Suppressor macrophage treated with lipopolysaccharide for 4 hours (primary cell): Measurements from ENCODE around the gene ZBTB2.

ENCODE experiments used
- DNase-seq: peaks from one replicate; pipeline ENCODE4 v3.0.0-alpha.2; 2020

ZBTB2 gene

DNA sequence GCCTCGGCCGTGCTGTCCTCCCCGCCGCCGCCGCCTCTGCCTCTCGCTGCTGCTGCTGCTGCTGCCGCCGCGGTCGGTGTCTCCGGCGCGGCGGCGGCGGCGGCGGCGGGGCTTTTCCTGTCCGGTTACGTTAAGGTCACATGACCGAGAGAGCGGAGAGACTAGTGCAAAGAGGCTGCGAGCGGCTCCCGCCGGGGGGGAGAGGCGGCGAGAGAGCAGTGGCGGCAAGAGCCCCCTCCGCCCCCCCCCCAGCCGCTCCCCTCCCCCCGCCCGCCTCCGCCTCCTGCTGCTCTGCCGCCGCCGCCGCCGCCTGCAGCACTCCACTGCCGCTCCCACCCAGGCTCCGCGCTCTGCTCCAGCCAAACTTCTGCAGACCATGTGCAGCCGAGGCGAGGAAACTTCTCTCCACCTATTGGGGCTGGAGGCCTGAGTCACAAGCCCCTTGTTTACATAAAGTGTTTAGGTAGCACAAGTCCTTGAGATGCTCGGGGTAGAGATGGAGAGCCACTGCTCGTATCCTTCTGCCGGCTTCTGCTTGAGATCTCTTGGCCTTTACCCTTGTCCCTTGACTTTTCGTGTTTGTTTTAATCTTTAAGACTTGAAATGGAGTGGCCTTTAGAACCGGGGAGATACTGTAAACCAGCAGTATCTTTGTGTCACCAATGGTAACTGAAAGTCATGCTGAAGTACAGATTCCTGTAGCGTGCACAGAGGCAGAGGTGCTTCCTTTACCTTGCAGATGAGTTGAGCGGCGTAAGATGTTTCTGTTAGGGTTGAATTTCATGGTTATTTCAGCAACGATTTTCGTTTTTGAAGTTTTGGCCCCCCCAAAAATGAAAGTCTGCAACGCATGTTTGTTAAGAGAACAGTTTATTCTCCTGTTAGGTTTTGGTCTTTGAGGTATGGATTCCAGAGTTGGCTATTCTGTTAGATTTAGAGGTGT is at the start of gene ZBTB2:
Gene ZBTB2, minus strand, starts transcription at position 89 of the 943 bp plus-strand sequence. CDS start 17,922 bp downstream, outside the sequence.
- DNase-seq = peak; percentile 58

- DNase-seq = peak; percentile 50
These were observed 49.6 kb upstream of the ZBTB2 start for GRCh38 chr6:151440930-151441329.

GRCh38 chr6:151440498-151440897 is 49.1 kb upstream of the ZBTB2 start:
- peak; percentile 23 for DNase-seq

GRCh38 chr6:151437401-151437800 is 46.0 kb upstream of the ZBTB2 start:
- DNase-seq = no peak

DNA sequence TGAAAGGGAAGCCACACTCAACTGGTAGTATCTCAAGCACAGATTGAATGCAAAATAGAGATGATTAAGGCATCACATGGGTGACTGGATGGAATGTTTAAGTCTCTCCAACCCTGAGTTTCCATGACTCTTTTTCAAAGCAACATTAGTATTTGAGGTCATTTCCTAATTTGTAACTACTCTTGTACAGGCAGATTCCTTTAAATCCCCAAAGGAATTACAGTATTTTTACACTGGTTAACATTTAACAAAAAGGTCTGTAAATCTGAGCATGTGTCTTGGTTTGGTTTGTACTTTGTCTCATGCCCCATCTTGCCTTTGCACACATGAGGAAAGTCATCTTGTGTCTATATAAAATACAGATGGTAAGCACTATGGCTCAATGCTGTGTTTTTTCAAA is 45.4 kb upstream of the ZBTB2 start:
- DNase-seq = no peak

DNA sequence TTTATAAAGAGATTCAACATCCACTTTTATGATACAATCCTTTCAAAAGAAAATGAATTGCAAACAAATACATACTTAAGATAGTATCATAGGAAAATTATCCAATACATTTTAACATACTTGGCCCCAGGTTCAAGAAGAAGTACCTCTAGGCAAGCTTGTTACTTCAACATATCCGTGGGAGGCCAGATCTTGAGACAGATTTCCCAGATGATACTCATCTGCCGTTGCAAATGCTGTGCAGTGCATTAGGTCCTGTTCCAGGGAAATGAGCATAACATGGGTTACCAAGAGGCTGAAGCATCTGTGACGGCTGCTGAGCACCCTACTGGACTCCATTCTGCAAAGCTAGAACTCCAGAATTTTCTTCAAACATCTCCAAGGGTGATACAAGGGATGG is 44.9 kb upstream of the ZBTB2 start:
- no peak for DNase-seq

DNA sequence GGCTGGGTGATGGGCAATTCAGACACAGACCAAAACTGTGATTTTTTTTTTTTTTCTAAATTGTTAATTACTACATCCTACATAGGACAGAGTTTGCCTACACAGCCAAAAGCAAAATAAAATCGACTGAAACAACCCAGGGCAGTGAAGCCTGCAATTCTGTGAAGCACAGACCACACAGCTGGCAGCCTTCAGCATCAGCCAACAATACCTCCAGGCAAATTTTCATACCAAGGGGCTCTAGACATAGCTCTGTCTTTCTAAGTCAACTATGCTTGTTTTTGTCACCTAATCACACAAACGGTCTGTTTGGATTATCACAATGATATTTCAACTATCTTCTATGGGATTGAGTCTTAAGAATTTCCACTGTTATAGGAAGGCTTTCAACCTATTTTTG is 43.0 kb upstream of the ZBTB2 start:
- DNase-seq = no peak

DNA sequence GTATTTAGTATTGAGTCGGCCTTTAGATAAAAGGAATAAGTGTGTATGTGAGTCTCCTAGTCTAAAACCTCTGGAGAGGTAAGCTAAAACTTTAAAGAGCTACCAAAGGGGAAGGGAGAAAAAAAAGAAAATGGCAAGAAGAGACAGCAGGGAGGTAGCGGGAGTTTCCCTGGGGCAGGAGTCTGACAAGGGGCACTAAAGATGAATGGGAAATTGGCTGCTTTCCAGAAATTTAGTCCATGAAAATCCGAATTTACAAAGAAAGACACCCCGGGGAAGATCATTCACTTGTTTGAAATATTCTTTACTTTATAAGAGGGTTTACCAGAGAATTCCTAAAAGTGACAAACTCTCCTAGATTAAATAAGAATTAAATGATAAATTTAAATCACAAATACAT is 41.3 kb upstream of the ZBTB2 start:
- DNase-seq = no peak

DNA sequence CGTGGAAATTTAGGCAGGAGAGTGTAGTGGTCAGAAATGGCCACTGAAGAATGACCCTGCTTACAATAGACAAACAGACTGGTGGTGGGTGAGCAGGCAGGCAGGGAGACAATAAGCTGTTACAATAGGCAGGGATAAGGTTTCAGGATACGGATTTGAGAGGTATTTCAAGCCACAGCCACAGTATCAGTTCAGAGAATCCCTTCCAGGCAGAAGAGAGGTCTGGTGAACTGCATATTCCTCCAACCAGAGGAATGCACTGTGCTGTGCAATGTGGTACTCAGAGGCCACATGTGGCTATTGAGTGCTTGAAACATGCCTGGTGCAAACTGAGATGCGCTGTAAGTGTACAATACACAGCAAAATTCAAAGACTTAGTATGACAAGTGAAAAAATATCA is 40.0 kb upstream of the ZBTB2 start:
- no peak for DNase-seq

DNA sequence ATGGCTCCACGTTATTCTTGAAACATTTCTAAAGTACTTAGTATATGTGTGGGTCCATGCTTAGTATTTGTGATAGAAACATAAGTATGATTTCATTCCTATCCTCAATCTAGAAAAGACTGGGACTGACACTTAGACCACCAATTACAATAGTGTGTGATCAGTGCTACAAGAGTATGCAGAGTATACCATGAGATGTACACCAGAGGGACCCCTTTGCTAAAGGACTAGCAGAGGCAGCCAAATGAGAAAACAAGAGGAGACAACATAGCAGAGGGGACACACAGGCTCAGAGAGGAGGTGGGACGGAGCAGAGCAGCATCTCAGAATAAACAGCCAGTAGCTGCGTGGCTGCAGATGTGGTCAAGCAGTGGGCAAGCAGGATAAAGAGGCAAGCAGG is 39.5 kb upstream of the ZBTB2 start:
- DNase-seq = no peak

GRCh38 chr6:151428093-151428735 is 36.9 kb upstream of the ZBTB2 start:
- no peak for DNase-seq

DNA sequence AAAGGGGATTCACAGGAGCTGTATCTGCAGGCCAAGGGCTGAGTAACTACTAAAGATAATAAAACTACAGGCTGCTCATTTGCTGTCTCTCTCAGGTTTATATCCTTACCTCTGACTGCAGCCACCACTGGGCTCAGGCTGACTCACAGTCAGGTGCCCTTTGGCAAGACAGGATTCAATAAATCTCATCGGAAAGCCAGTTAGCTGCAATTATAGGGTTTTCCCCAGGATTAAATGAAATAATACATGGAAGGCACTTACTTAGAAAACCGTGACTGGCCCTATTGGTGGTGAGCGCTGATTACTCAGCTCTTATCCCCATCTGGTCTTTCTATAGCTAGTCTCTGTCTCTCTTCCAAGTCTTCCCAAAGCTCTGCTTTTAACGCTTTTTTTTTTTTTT is 34.2 kb upstream of the ZBTB2 start:
- DNase-seq = no peak

GRCh38 chr6:151422981-151423380 is 31.6 kb upstream of the ZBTB2 start:
- DNase-seq = no peak

DNA sequence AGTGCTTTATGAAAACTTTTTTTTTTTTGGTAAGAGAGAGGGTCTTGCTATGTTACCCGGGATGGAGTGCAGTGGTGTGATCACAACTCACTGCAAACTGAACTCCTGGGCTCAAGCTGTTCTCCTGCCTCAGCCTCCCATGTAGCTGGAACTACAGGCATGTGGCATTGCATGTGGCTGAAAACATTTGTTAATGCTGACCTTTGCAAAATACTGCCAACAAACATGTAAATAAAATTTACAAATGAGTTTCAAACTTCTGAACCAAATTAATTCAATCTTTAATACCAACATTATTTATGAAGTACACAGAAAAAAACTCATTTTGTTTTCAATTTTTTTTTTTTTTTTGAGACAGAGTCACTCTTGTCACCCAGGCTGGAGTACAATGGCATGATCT is 26.1 kb upstream of the ZBTB2 start:
- no peak for DNase-seq

DNA sequence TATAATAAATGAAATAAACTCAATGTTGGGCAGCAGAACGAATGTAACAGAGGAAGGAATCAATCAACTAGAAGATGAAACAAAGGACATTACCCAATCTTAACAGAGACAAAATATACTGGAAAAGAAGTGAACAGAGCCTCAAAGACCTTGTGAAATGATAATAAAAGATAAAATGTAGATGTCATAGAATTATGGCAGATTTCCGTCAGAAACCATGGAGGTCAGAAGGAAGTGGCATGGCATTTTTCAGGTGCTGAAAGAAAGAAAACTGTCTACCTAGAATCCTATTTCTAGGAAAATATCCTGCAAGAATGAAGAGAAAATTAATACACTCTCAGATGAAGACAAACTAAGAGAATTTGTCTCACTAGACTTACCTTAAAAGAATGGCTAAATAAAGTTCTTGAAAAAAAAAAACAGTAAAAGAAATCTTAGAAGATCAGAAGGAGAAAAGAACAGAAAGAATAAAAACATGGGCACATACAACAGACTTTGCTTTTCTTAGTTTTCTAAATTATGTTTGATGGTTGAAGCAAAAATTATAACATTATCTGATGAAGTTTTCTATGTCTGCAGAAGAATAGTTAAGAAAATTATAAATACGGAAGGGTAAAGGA is 23.4 kb upstream of the ZBTB2 start:
- DNase-seq = no peak

DNA sequence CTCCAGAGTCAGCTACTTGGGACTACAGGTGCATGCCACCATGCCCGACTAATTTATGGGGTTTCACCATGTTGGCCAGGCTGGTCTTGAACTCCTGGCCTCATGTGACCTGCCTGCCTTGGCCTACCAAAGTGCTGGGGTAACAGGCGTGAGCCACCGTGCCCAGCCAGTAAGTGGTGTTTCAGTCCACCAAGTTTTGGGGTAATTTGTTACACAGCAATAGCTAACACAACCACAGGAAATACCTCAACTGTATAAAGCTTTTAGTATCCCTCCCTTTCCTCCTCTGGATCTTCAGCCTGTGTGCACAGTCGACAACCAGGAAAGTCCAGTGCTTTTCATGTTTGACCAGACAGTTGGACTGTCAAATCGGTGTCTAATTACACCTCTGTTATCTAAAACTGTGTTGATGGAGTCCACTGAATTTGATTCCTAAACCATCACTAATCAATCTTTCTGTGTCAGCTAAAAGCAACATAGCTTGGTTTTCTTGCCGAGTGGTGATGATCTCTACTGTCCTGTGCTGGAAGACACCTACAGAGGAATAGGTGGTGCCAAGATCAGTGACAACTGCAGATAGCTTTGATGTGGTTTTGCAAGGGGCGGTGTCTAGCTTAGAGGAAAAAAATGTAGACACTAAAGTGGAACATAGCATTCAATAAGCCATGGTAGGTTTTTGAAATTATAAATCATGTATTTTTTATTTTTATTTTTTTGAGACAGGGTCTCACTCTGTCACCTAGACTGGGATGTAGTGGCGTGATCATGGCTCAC is 22.2 kb upstream of the ZBTB2 start:
- DNase-seq = no peak

DNA sequence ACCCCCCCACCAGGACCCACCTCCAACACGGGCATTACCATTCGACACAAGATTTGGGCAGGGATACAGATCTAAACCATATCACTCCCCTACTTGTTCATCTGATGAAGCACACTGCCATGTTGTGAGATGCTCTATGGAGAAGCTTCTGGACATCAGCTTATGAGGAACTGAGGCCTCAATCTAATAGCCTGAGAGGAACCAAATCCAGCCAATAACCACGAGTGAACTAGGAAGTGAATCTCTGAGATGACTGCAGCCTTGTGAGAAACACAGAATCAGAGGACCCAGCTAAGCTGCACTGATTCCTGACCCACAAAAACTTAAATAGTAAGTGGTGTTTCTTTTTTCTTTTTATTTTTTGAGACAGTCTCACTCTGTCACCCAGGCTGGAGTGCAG is 21.6 kb upstream of the ZBTB2 start:
- DNase-seq = peak; percentile 39

GRCh38 chr6:151409679-151410078 is 18.3 kb upstream of the ZBTB2 start:
- DNase-seq = no peak

DNA sequence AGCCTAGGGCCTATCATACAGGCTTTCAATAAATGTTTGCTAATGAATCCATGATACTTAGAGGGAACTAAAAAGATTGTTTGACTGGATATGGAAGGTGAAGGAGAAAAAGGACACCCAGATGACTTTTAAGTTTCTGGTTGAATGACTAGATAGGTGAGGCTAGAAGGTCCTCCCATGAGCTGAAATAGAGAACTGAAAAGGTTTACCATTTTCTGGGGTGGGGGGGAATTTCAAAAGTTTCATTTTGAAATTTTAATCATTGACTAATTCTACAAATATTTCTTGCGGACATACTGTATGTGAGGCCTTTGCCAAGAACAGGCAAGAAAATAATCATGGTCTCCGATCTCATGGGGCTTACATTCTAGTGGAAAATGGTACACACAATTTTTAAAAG is 17.9 kb upstream of the ZBTB2 start:
- DNase-seq = no peak

- no peak for DNase-seq
These were observed 17.5 kb upstream of the ZBTB2 start for GRCh38 chr6:151408858-151409257.

GRCh38 chr6:151403919-151404308 is 12.6 kb upstream of the ZBTB2 start:
- DNase-seq = no peak

DNA sequence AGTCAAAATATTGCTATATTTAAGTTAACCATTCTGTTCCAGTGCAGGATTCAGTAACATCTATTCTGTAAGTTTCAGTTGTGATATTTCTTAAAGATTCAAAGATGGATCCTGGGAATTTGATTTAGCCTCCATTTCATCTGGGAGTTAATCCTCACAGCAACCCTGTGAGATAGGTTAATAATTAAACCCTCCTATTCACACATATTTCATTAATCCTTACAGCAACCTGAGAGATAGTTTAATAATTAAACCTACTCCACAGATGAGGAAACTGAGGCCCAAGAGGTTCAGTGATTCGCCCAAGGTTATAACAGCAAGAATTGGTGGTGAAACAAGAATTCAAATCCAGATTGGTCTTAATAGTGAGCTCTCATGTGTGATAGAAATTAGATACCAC is 10.9 kb upstream of the ZBTB2 start:
- DNase-seq = no peak

DNA sequence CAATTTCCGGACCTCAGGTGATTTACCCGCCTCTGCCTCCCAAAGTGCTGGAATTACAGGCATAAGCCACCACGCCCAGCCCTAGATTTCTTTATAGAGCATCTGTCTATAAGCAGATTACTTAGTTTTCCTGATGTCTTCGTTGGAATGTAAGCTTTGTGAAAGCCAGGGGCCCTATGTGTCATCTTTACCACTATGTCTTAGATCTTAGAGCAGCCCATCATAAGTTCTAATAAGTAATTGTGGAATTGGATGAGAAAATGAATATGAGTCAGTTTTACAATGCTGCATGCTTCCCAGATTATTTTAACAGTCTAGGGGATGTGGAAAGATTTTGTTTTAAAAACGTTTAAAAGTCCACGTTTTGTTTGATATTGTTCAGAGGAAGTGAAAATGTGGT is 9.1 kb upstream of the ZBTB2 start:
- DNase-seq = peak; percentile 42
